ENCODE measurements around the gene IL6ST.

- TF ChIP-seq ZNF239 (tag by site-specific recombination; IDR thresholded peaks at IDR 0.05) (no peak), ZNF585B (tag by site-specific recombination; IDR thresholded peaks at IDR 0.05) (no peak), ELK4 (IDR thresholded peaks at IDR 0.05; ENCODE audit: borderline replicate concordance, low read depth, low read length) (no peak), CTCF (tag by site-specific recombination; IDR thresholded peaks at IDR 0.05) (no peak), FEZF1 (tag by site-specific recombination; IDR thresholded peaks at IDR 0.05) (no peak), ZNF121 (tag by site-specific recombination; IDR thresholded peaks at IDR 0.05) (no peak), KLF9 (tag by site-specific recombination; IDR thresholded peaks at IDR 0.05; ENCODE audit: low read depth) (no peak), ZNF626 (tag by site-specific recombination; IDR thresholded peaks at IDR 0.05) (no peak), PBX3 (CRISPR knock-in tag; IDR thresholded peaks at IDR 0.05) (no peak)
Observed at GRCh38 chr5:55914971-55915370, 79.8 kb downstream of the IL6ST start.

Data from HEK293 (cell line).